SU-DHL-6 (cell line): Measurements from ENCODE around the gene CCDC82.

Experiments used
- H2AFZ ChIP-seq: fragments of 200-600 bp; sonication (generic); 2 replicates; pipeline ENCODE4 v1.6.1; 2014; ENCODE audit warnings: low read depth, mild to moderate bottlenecking, moderate library complexity, mixed read lengths, antibody characterized with exemption, low read length; ENCODE audit not compliant: severe bottlenecking
- H3F3A ChIP-seq: fragments of 200-600 bp; shearing (Covaris generic); 2 replicates; pipeline ENCODE4 v1.6.0; 2016; ENCODE audit warnings: antibody characterized with exemption, mild to moderate bottlenecking; ENCODE audit not compliant: insufficient read depth
- H3K27ac ChIP-seq: fragments of 200-600 bp; sonication (generic); 2 replicates; pipeline ENCODE4 v1.5.1; 2016; ENCODE audit warnings: low read depth, mild to moderate bottlenecking, low read length, moderate library complexity, mixed read lengths
- H3K27me3 ChIP-seq: fragments of 200-600 bp; sonication (generic), shearing (Covaris generic); 2 replicates; pipeline ENCODE4 v1.6.0; 2014; ENCODE audit warnings: mild to moderate bottlenecking, low read length
- H3K36me3 ChIP-seq: fragments of 200-600 bp; sonication (generic); 2 replicates; pipeline ENCODE4 v1.6.1; 2014; ENCODE audit warnings: mild to moderate bottlenecking, low read length, mixed read lengths
- H3K4me2 ChIP-seq: fragments of 300-600, 200-600 bp; shearing (Covaris generic), sonication (generic); 2 replicates; pipeline ENCODE4 v1.6.0; 2014; ENCODE audit warnings: low read length, low read depth, mild to moderate bottlenecking; ENCODE audit not compliant: poor library complexity, severe bottlenecking
- H3K4me3 ChIP-seq: fragments of 200-600 bp; sonication (generic); 2 replicates; pipeline ENCODE4 v1.5.1; 2014; ENCODE audit warnings: antibody characterized with exemption, low read length, mild to moderate bottlenecking, mixed read lengths; ENCODE audit not compliant: insufficient read depth, poor library complexity, severe bottlenecking
- H3K79me2 ChIP-seq: fragments of 200-600 bp; sonication (generic); 2 replicates; pipeline ENCODE4 v1.6.1; 2014; ENCODE audit warnings: mild to moderate bottlenecking, low read length, moderate library complexity; ENCODE audit not compliant: insufficient read depth
- H3K9ac ChIP-seq: fragments of 200-600 bp; sonication (generic); 2 replicates; pipeline ENCODE4 v1.7.0; 2014; ENCODE audit warnings: mild to moderate bottlenecking, low read length
- H3K9me2 ChIP-seq: fragments of 200-600 bp; sonication (generic); replicated peaks from 2 replicates; pipeline ENCODE4 v1.6.1; 2014; ENCODE audit warnings: low read length; ENCODE audit not compliant: insufficient read depth
- H3K9me3 ChIP-seq: fragments of 200-600 bp; sonication (generic); 2 replicates; pipeline ENCODE4 v1.6.1; 2014; ENCODE audit warnings: low read length, mixed read lengths; ENCODE audit not compliant: insufficient read depth
- H4K20me1 ChIP-seq: fragments of 200-600 bp; sonication (generic); 2 replicates; pipeline ENCODE4 v1.6.1; 2014; ENCODE audit warnings: low read depth, mild to moderate bottlenecking, antibody characterized with exemption, low read length, moderate library complexity, mixed read lengths
- EZH2phosphoT487 ChIP-seq: fragments of 200-600 bp; sonication (generic), shearing (Covaris generic); conservative IDR thresholded peaks from 2 replicates; pipeline ENCODE4 v1.6.1; 2018; ENCODE audit warnings: mild to moderate bottlenecking, antibody characterized with exemption, low read length, moderate library complexity, mixed read lengths
- TF ChIP-seq, protein P1 (sequence below): fragments of 200-600 bp; sonication (generic); IDR thresholded peaks from one replicate; pipeline ENCODE4 v1.5.1; 2017; ENCODE audit warnings: antibody characterized with exemption, mild to moderate bottlenecking, low read length, moderate library complexity; ENCODE audit not compliant: insufficient read depth, poor library complexity, severe bottlenecking

CCDC82 gene

DNA sequence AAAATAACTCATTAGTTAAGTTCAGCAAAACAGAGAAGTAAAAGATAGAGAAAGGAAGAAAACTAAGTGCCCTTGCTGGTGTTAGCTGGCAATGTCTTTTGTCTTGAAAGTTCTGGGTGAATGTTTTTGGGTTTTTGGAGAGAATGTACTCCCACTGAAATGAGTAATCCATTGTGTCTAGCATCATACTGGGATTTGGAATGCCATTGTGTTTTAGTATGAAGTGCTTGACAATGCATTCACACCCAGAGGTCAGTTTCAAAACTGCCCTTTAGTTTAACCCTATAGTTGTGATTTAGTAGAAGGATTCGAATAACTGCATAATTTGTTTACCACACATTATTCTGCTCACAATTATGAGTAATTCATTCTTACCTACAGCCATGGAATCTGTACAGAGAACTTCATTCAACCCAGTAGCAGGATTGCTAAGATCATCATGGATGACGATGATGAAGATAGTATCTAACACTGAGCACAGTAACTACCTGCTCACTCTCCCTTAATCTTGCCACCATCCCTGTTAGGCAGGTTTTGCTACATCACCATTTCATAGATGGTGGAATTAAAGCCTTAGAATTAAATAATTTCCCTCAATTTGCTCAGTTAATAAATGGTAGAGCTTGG lies 80.6 kb downstream of the CCDC82 start:
- no peaks in the 10 kb centered on the region for H3K36me3 ChIP-seq
- no peaks in the 10 kb centered on the region for H4K20me1 ChIP-seq
- no peaks in the 10 kb centered on the region for H3K27me3 ChIP-seq
- no peak overlapping the region for H3K4me3 ChIP-seq
- H3K27ac ChIP-seq: no peak overlapping the region
- H3K9me2 ChIP-seq: no peaks in the 10 kb centered on the region
- no peaks in the 10 kb centered on the region for H3K9me3 ChIP-seq
- H3F3A ChIP-seq: no peaks in the 10 kb centered on the region
- H3K79me2 ChIP-seq: no peaks in the 10 kb centered on the region
- TF ChIP-seq EZH2phosphoT487: no peak
- TF ChIP-seq, protein P1, sequence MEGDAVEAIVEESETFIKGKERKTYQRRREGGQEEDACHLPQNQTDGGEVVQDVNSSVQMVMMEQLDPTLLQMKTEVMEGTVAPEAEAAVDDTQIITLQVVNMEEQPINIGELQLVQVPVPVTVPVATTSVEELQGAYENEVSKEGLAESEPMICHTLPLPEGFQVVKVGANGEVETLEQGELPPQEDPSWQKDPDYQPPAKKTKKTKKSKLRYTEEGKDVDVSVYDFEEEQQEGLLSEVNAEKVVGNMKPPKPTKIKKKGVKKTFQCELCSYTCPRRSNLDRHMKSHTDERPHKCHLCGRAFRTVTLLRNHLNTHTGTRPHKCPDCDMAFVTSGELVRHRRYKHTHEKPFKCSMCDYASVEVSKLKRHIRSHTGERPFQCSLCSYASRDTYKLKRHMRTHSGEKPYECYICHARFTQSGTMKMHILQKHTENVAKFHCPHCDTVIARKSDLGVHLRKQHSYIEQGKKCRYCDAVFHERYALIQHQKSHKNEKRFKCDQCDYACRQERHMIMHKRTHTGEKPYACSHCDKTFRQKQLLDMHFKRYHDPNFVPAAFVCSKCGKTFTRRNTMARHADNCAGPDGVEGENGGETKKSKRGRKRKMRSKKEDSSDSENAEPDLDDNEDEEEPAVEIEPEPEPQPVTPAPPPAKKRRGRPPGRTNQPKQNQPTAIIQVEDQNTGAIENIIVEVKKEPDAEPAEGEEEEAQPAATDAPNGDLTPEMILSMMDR: no peak
- H3K9ac ChIP-seq: no peak overlapping the region
- no peak overlapping the region for H2AFZ ChIP-seq
- no peak overlapping the region for H3K4me2 ChIP-seq

DNA sequence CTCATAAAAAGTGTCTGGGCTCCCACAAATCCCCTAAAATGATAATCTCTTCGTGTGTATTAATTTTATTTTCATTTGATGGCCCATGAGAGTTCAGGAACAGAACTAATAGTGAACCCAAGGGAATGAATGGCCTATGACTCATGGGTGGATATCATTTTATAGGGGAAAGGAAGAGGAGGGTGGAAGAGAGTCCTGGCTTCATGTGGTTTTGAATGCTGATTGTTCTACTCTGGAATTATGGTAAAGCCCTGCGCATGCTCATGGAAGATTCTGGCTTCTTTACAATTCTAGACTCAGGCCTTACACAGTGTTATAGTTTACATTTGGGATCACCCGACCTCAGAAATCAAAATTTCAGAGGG lies 82.0 kb downstream of the CCDC82 start:
- H3K4me3 ChIP-seq: no peak overlapping the region
- no peaks in the 10 kb centered on the region for H3K9me2 ChIP-seq
- no peak overlapping the region for H2AFZ ChIP-seq
- no peaks in the 10 kb centered on the region for H4K20me1 ChIP-seq
- H3K79me2 ChIP-seq: no peaks in the 10 kb centered on the region
- no peaks in the 10 kb centered on the region for H3F3A ChIP-seq
- H3K9me3 ChIP-seq: no peaks in the 10 kb centered on the region
- no peak for TF ChIP-seq EZH2phosphoT487
- TF ChIP-seq, protein P1: no peak
- no peak overlapping the region for H3K27ac ChIP-seq
- no peaks in the 10 kb centered on the region for H3K36me3 ChIP-seq
- no peaks in the 10 kb centered on the region for H3K27me3 ChIP-seq
- no peak overlapping the region for H3K4me2 ChIP-seq
- no peak overlapping the region for H3K9ac ChIP-seq

DNA sequence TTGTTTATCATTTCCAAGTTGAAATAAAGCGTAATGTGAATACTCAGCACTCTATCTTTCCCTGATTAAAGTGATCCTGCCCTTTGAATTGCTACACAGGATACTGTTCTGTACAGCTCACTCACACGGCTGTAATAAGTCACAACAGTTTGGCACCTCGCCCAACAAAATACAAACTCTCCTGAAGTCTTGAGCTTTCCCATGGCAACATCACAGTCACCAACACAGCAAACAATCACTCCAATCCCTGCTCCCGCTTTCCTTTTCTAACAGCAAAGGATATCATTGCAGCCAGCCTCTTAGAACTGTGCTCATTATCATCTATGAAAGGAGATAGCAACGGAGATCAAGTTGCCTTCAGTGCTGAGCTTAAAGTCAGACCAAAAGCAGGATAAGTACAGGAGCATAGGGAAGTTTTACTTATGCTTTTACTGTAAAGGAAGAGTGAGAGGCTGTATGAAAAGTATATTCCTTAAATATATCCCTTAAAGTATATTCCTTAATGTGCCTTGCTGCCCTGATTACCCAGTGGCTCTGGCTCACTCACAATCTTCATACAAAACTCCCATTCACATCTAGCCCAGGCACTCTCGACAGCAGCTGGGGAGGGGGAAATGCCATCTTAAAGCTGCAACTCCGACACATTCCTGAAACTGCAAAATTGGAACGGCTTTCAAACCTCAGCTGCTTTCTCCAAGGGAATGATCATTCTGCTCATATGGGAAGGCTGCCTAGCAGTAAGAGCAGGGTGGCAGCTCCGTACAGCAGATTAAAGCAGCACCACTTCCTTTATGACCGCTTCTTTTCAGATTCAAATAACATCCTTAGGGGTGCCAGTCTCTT lies 82.6 kb downstream of the CCDC82 start:
- TF ChIP-seq EZH2phosphoT487: no peak
- TF ChIP-seq, protein P1: no peak
- no peaks in the 10 kb centered on the region for H3K79me2 ChIP-seq
- H3K9me3 ChIP-seq: no peaks in the 10 kb centered on the region
- no peaks in the 10 kb centered on the region for H3K27me3 ChIP-seq
- H3K36me3 ChIP-seq: no peaks in the 10 kb centered on the region
- H3K4me2 ChIP-seq: no peak overlapping the region
- H3K27ac ChIP-seq: no peak overlapping the region
- no peak overlapping the region for H3K9ac ChIP-seq
- no peaks in the 10 kb centered on the region for H4K20me1 ChIP-seq
- no peaks in the 10 kb centered on the region for H3K9me2 ChIP-seq
- H2AFZ ChIP-seq: no peak overlapping the region
- no peaks in the 10 kb centered on the region for H3F3A ChIP-seq
- H3K4me3 ChIP-seq: no peak overlapping the region
